ENCODE data around the gene F7. TPM values are rescaled to one million over a fixed set of nuclear protein-coding genes. Genes with fewer than 3 reads are reported as not detected.

Gene F7
- total RNA-seq, 6 experiments from 2014 or later: 42.9 to 147 (median 84.2) TPM

DNA sequence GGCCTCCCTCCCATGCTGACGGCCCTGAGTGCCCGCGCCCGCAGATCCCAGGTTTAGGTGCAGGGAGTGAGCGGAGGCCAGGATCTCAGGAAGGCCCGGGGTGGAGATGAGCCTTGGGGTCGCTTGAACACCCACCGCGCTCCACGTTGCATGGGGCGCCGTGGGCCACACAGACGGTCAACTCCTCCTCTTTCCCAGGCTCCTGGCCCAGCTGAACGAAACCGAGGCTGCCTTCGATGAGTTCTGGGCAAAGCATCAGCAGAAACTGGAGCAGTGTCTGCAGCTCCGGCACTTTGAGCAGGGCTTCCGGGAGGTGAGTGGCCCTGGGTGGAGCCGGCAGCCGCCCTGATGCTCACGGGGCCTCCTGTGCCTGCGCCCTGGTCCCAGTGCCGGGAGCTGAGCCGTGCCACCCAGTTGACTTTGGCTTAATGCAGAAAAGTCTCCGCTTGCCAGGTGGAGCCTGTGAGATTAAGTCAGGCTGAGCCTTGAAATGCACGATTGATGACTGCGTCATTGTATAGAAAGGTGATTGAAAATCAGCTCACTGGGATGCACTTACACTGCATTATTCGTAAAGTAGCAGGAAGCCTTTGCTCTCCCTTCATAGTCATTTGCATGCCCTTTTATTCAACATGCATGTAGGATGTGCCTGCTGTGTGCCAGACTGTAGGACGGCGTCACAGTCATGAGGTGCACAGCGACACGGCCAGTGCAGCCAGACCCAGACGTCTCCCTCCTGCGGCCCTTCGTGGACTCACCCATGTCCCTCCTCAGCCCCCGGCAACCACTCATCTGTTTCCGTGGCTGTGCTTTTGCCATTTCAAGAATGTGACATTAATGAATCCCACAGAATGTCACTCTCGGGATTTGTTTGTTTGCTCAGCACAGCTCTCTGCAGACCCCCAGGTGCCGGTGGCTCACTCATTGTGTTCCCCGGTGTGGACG is 35.5 kb upstream of the F7 start:
- Histone ChIP-seq H3K27ac (no peak overlapping the region), H3K27me3 (no peaks in the 10 kb centered on the region), H3K9me3 (no peaks in the 10 kb centered on the region), H3K4me3 (no peak overlapping the region), H3K4me1 (no peaks in the 10 kb centered on the region), H3K36me3 (peaks cover 0 to 8% (median 0%) of the 10 kb centered on the region in 4 donors)
- intact Hi-C loops (cut with DNase I): no loop called here
- WGBS (ENCODE audit: insufficient coverage, low coverage, low lambda C conversion rate, missing lambda C conversion rate): 92% methylated on average over 13 of the region's 41 CpGs
- TF ChIP-seq, protein P1, sequence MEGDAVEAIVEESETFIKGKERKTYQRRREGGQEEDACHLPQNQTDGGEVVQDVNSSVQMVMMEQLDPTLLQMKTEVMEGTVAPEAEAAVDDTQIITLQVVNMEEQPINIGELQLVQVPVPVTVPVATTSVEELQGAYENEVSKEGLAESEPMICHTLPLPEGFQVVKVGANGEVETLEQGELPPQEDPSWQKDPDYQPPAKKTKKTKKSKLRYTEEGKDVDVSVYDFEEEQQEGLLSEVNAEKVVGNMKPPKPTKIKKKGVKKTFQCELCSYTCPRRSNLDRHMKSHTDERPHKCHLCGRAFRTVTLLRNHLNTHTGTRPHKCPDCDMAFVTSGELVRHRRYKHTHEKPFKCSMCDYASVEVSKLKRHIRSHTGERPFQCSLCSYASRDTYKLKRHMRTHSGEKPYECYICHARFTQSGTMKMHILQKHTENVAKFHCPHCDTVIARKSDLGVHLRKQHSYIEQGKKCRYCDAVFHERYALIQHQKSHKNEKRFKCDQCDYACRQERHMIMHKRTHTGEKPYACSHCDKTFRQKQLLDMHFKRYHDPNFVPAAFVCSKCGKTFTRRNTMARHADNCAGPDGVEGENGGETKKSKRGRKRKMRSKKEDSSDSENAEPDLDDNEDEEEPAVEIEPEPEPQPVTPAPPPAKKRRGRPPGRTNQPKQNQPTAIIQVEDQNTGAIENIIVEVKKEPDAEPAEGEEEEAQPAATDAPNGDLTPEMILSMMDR (IDR thresholded peaks at IDR 0.05): no peak
- TF ChIP-seq POLR2A (IDR thresholded peaks at IDR 0.05): no peak
- no peak for DNase-seq
- no peak for ATAC-seq

DNA sequence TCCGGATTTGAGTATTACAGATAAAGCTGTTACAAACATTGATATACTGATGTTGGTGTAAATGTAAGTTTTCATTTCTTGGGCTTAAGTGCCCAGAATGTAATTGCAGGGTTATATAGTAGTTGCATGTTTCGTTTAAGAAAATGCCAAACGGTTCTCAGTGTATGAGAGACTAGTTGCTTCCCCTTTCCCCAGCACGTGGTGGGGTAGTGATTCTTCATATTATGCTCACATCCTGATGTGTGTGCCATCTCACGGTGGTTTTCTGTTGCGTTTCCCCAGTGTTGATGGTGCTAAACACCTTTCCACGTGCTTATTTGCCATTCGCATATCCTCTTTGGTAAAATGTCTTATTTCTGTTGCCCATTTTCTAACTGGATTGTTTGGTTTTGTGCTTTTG is 34.7 kb upstream of the F7 start:
- Histone ChIP-seq H3K27me3 (no peaks in the 10 kb centered on the region), H3K27ac (no peak overlapping the region), H3K4me1 (no peaks in the 10 kb centered on the region), H3K4me3 (no peak overlapping the region), H3K36me3 (peaks cover 0 to 14% (median 0%) of the 10 kb centered on the region in 4 donors), H3K9me3 (no peaks in the 10 kb centered on the region)
- WGBS (ENCODE audit: insufficient coverage, low coverage, low lambda C conversion rate, missing lambda C conversion rate): 92% methylated on average over 5 of the region's 8 CpGs
- TF ChIP-seq, protein P1 (IDR thresholded peaks at IDR 0.05): no peak
- no peak for TF ChIP-seq POLR2A (IDR thresholded peaks at IDR 0.05)
- intact Hi-C loops (cut with DNase I): no loop called here
- ATAC-seq (no peak), DNase-seq (no peak)

DNA sequence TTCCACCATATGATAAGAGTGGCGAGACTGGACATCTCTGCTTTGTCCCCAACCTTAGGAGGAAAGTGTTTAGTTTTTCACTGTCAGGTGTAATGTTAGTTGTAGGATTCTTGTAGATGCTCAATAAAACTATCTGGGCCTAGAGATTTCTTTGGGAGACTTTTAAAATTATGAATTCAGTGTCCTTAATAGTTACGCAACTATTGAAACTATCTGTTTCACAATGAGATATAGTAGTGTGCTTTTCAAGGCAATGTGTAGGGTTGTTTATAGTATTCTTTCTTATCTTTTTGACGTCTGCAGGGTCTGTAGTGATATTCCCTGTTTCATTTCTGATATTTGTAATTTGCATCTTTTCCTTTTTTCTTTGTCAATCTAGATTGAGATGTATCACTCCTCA is 33.2 kb upstream of the F7 start:
- Histone ChIP-seq H3K27me3 (no peaks in the 10 kb centered on the region), H3K4me1 (no peaks in the 10 kb centered on the region), H3K9me3 (no peaks in the 10 kb centered on the region), H3K4me3 (no peak overlapping the region), H3K36me3 (peaks cover 0 to 15% (median 3%) of the 10 kb centered on the region in 4 donors), H3K27ac (no peak overlapping the region)
- TF ChIP-seq, protein P1 (IDR thresholded peaks at IDR 0.05): no peak
- no peak for TF ChIP-seq POLR2A (IDR thresholded peaks at IDR 0.05)
- ATAC-seq: no peak
- no peak for DNase-seq
- WGBS (ENCODE audit: insufficient coverage, low coverage, low lambda C conversion rate, missing lambda C conversion rate): 72% methylated on average over 3 of the region's 3 CpGs
- intact Hi-C loops (cut with DNase I): no loop called here

DNA sequence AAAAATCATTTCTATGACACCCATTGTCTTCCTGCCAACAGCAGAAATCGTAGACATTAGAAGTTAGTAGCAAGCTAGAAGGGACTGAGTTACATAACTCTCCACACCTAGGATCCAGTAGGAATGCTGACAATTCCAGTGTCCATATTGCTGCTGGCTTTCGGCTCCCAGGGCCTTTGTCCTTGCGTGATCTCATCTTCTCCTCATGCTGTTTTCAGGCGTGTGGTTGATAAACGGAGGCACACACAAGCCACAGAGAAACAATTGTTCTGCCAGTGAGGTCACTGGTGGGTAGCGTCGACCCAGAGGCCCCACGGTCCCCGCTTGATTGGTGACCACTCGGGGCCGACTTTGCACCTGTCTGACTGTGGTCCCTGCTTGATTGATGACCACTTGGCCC is 31.6 kb upstream of the F7 start:
- intact Hi-C loops (cut with DNase I): no loop called here
- ATAC-seq (no peak), DNase-seq (no peak)
- Histone ChIP-seq H3K36me3 (peaks cover 0 to 19% (median 4%) of the 10 kb centered on the region in 4 donors), H3K27me3 (no peaks in the 10 kb centered on the region), H3K4me3 (no peak overlapping the region), H3K9me3 (no peaks in the 10 kb centered on the region), H3K4me1 (no peaks in the 10 kb centered on the region), H3K27ac (no peak overlapping the region)
- WGBS (ENCODE audit: insufficient coverage, low coverage, low lambda C conversion rate, missing lambda C conversion rate): 100% methylated on average over 6 of the region's 11 CpGs
- TF ChIP-seq POLR2A (IDR thresholded peaks at IDR 0.05): no peak
- TF ChIP-seq, protein P1 (IDR thresholded peaks at IDR 0.05): no peak
